Limb (tissue), 2 donors: Measurements from ENCODE around the gene LMLN.
"Not testable (repeated sequence)": the region's sequence is repeated elsewhere in the genome, so short reads cannot be mapped to it uniquely, and the experiment has no call there.

Experiments
- DNase-seq, 2 donors: peaks; one replicate each; pipeline ENCODE4 v3.0.0-alpha.2; 2016; ENCODE audit errors: extremely low spot score in 2 of 2

The LMLN gene

DNA sequence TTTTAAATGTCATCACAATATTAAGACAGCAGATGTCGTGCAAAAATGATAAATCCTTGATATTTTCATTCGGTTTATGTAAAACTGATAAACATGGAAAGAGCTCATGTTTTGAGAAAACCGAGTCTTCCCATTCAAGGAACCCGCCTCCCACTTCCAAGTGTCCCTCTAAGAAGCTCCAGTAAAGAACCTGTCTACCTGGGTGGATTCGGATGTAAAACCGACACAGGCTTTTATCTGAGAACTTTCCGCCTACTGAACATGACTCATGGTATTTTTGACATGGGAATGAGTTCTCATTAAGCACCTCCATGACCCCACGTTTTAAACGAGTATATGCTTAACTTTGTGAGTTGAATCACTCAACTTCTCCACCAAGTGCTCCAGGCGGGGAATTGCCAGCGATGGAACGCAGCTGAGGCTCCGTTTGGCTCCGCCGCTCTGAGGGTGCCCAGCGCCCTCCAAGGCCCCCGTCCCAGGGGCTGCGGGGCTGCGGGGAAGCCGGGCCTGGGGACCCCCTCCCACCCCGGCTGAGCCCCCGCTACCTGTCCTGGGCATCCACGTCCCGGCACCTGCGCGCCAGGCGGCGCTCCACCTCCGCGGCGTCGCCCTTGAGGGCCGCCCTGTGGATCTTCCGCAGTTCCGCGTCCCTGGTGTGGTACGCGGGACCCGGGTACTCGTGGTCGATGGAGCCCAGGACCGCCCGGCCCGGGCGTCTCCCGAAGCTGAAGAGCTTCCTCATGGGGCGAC, 119.9 kb downstream of the LMLN start:
- peak in 1 of 2 donors; percentile 39 for DNase-seq

DNA sequence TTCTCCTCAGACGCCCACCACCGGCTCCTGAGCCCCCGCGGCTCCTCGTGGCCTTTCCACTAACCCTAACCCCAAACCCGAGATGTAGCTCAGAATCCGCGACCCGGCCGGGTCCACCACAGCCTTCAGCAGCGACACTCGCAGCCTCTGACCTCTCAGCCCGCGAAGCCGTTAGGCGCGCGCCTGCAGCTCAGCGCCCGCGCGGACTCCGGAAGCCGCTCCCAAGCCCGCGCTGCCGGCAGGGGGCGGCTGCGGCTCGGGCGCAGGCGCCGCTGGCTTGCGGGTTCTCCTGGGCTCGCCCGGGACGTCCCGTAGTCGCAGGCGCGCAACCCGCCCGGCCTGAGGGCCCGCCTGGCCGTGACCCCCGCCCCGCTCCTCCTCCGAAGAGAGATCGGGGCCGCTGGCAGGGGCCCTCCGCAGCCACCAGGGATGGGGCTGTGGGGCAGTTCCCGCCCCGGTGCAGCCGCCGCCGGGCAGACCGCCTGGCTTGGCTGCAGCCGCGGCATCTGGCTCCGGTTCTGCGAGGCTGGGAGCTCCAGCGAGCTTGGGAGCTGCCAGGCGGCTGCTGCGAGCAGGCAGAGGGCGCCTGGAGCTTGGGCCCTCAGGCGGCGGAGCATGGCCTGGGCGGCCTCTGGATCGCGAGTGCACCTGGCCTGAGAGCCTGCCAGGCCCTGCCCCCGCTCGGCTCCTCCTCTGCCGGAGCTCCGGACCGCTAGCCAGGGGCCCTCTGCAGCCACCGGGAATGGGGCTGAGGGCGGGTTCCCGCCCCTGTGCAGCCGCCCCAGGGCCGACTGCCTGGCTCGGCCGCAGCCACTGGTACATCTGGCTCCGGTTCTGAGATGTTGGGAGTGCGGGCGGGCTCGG, 120.7 kb downstream of the LMLN start:
- DNase-seq = peak; percentile 30 to 82

DNA sequence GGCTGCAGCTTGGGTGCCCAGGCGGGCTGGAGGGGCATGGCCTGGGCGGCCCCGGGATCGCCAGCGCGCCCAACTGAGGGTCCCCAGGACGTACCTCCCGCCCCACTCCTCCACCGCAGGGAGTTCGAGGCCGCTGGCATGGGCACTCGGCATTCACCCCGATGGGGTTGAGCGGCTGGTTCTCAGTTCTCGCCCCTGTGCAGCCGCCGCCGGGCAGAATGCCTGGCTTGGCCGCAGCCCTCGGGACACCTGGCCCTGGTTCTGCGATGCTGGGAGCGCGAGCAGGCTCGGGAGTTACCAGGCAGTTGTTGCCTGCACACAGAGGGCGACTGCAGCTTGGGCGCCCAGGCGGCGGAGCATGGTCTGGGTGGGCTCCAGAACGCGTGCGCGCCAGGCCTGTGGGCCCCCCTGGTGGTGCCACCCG, 121.4 kb downstream of the LMLN start:
- DNase-seq = peak in 1 of 2 donors; percentile 27

DNA sequence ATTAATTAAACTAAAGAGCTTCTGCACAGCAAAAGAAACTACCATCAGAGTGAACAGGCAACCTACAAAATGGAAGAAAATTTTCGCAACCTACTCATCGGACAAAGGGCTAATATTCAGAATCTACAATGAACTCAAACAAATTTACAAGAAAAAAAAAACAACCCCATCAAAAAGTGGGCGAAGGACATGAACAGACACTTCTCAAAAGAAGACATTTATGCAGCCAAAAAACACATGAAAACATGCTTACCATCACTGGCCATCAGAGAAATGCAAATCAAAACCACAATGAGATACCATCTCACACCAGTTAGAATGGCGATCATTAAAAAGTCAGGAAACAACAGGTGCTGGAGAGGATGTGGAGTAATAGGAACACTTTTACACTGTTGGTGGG, 122.2 kb downstream of the LMLN start:
- not testable (repeated sequence) for DNase-seq

DNA sequence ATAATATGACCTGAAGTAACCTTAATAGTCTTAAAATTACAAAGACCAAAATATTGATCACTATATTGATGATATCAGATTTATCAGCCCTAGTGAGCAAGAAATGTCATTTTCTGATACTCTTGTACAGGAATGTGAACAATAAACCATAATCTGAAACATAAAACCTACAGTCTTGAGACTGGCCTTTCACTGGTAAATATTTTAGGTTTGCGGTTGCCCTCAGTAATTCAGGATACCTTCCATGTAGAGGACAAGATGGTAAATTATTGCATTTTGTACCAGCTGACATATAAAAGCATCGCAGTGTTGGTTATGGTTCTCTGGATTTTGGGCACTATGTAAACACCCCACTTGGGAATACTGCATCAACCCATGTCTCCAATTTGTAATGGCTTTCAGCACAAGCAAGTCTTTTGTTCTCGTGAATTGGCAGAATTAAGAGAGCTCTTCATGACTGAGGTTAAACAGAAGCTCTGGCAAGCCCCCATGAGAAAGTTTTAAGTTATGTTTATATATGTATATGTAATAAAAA, 128.5 kb downstream of the LMLN start:
- no peak for DNase-seq

DNA sequence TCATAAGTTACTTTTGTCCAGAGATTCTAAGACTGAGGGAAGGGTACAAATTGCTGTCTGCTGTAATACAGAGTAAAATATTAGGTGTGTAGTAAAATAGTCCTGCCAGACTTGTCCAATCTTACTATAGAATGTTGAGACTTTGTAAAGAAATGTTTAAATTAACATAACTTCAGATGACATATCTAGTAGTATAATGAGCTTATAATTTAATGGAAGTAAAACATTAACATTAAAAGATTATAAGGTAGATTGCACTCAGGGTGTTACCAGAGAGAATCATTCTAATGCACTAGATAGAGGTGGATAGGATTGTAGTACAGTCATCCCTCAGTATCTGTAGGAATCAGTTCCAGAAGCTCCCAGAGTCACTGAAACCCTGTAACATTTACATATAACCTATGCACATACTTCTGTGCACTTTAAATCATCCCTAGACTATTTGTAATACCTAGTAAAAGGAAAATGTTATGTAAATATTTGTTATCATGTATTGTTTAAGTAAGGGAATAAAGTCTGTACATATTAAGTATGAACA, 130.8 kb downstream of the LMLN start:
- no peak for DNase-seq

DNA sequence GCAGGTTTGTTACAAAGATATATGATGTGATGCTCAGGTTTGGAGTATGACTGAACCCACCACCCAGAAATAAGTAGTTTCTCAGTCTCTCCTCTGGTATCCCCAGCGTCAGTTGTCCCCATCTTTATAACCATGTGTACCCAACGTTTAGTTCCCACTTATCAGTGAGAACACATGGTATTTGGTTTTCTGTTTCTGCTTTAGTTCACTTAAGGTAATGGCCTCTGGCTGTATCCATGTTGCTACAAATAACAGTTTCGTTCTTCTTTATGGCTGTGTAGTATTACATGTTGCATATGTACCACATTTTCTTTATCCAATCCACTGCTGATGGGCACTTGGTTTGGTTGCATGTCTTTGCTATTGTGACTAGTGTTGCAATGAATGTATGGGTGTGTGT, 132.3 kb downstream of the LMLN start:
- DNase-seq = no peak

DNA sequence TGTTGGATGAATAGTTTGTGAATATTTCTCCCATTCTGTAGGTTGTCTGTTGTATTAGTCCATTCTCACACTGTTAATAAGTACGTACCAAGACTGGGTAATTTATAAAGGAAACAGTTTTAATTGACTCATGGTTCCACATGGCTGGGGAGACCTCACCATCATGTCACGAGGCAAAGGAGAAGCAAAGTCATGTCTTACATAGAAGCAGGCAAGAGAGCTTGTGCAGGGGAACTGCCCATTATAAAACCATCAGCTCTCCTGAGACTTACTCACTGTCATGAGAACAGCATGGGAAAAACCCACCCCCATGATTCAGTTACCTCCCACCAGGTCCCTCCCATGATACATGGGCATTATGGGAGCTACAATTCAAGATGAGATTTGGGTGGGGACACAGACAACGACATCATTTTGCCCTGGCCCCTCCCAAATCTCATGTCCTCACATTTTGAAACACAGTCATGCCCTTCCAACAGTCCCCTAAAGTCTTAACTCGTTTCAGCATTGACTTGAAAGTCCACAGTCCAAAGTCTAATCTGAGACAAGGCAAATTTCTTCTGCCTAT, 133.2 kb downstream of the LMLN start:
- no peak for DNase-seq
